CD4-positive, alpha-beta T cell treated with Interferon gamma for 1 hour (primary cell): Measurements from ENCODE around the gene ASH1L.
A peak's percentile ranks its signal among the peaks of the same experiment; 100 is the strongest.
"Not testable (repeated sequence)": the region's sequence is repeated elsewhere in the genome, so short reads cannot be mapped to it uniquely, and the experiment has no call there.

Source experiments
- DNase-seq: peaks from one replicate; pipeline ENCODE4 v3.0.0-alpha.2; 2020

Gene ASH1L, protein sequence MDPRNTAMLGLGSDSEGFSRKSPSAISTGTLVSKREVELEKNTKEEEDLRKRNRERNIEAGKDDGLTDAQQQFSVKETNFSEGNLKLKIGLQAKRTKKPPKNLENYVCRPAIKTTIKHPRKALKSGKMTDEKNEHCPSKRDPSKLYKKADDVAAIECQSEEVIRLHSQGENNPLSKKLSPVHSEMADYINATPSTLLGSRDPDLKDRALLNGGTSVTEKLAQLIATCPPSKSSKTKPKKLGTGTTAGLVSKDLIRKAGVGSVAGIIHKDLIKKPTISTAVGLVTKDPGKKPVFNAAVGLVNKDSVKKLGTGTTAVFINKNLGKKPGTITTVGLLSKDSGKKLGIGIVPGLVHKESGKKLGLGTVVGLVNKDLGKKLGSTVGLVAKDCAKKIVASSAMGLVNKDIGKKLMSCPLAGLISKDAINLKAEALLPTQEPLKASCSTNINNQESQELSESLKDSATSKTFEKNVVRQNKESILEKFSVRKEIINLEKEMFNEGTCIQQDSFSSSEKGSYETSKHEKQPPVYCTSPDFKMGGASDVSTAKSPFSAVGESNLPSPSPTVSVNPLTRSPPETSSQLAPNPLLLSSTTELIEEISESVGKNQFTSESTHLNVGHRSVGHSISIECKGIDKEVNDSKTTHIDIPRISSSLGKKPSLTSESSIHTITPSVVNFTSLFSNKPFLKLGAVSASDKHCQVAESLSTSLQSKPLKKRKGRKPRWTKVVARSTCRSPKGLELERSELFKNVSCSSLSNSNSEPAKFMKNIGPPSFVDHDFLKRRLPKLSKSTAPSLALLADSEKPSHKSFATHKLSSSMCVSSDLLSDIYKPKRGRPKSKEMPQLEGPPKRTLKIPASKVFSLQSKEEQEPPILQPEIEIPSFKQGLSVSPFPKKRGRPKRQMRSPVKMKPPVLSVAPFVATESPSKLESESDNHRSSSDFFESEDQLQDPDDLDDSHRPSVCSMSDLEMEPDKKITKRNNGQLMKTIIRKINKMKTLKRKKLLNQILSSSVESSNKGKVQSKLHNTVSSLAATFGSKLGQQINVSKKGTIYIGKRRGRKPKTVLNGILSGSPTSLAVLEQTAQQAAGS (N-terminal part only)

DNA sequence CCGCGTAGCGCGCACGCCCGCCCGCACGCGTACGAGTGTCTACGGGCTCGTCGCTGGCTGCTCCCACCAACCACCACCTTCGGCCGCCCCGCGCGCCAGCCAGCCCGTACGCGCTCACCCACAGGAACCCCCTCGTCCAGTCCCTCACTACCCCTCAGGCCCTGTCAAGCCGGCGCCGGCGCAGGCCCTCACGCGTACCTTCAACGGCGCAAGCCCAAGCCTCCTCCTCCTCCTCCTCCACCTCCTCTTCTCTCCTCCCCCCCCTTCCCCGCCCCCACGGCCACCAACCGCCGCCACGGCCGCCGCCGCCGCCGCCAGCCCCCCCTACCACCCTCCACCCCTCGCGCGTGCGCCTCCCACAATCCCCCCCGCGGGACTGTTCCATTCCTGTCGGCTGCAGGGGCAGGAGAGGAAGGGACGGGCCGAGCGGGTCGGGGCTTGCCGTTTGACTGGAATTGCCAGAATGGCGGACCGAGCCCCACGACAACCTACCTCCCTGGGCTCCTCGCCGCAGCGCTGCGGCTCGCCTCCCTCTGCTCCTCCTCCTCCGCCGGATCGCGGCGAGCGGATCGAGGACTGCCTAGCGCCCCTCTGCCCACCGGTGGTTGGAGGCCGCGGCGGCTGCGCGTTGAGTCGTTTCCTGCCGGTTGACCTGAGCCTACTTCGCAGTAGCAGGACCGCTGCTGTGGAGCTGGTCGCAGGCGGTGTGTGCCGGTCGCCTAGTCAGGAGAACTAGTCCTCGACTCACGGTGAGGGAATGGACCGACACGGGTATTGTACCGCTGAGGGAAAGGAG, at the start of gene ASH1L:
ASH1L (minus strand) TSS at position 223 of the 796 bp plus-strand sequence. CDS start 41,284 bp downstream, outside the sequence.
- peak; percentile 90 for DNase-seq

DNA sequence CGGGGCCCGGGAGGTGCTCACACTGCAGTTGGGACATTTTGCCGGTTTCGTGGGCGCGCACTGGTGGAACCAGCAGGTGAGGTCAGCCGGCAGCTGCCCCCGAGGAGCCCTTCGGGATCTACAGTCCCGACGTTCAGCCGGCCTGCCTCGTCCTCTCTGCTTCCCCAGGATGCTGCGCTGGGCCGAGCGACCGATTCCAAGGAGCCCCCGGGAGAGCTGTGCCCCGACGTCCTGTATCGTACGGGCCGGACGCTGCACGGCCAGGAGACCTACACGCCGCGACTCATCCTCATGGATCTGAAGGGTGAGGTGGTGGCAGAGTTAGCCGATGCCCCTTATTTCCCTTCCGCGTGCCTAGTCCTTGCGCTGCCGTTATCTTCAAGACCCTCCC, 47.6 kb upstream of the ASH1L start:
- DNase-seq = not testable (repeated sequence)

DNA sequence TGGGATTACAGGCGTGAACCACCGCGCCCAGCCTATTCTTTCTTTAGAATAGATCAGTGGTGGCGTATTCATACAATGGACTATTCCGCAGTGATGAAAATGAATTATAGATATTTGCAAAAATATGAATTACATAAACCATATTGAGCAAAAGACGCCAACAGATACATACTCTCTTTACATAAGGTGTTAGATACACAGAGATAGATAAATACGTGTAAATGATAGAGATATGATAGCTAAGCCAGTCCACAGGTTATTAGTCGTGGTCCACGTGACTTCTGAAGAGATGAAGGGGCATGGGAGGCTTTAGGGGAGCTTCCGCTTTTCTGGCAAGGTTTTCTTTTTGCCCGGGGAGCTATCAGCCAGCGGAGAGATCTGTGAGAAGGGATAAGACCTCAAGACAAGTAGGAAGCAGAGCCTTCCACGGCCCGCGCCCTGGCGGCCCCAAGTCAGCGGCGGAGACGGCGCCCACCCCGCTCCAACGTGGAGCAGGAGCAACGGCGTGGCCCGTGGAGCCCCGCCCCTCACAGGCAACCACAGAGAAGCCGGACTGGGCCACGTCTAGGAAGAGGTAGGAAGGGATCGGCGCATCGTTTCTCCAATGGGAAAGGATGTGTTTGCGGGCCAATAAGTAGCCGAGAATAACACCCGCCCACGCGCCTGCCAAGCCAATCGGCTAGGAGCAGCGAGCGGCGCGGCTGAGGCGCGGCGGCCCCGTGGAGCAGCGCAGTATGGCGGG, 47.1 kb upstream of the ASH1L start, which contains the start of gene MSTO1:
MSTO1 (plus strand) TSS at position 704 of the 742 bp plus-strand sequence; CDS start at position 735, 31 bp downstream.
- peak; percentile 93 for DNase-seq

DNA sequence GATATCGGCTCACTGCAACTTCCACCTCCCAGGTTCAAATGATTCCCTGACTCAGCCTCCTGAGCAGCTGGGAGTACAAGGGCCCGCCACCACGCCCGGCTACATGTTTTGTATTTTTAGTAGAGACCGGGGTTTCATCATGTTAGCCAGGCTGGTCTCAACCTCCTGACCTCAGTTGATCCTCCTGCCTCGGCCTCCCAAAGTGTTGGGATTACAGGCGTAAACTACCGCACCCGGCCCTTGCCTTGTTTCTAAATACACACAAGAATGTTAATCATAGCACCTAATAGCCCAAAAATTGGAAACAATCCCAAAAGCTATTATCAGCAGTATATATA, 46.3 kb upstream of the ASH1L start:
- DNase-seq = no peak

DNA sequence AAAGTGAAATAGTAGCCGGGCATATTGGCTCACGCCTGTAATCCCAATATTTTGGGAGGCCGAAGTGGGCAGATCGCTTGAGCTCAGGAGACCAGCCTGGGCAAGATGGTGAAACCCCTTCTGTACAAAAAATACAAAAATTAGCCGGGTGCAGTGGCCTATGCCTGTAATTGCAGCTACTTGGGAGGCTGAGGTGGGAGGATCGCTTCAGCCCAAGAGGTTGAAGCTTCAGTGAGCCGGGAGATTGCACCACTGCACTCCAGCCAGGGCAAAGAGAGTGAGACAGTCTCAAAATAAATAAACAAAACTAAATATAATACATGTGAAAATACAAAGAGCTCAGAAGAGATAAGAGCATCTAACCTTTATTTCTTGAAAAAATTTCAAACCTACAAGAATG, 45.1 kb upstream of the ASH1L start:
- DNase-seq = no peak

DNA sequence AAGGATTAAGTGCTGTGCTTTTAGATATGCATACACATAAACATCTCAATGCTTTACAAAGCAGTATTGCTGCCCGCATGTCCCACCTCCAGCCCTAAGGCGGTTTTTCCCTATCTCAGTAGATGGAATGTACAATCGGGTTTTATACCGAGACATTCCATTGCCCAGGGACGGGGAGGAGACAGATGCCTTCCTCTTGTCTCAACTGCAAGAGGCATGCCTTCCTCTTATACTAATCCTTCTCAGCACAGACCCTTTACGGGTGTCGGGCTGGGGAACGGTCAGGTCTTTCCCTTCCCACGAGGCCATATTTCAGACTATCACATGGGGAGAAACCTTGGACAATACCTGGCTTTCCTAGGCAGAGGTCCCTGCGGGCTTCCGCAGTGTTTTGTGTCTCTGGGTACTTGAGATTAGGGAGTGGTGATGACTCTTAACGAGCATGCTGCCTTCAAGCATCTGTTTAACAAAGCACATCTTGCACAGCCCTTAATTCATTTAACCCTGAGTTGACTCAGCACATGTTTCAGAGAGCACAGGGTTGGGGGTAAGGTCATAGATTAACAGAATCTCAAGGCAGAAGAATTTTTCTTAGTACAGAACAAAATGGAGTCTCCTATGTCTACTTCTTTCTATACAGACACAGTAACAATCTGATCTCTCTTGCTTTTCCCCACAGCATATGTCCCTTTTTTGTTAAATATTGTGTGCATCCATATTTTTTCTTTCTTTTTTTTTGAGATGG, 37.4 kb upstream of the ASH1L start:
- DNase-seq = not testable (repeated sequence)

DNA sequence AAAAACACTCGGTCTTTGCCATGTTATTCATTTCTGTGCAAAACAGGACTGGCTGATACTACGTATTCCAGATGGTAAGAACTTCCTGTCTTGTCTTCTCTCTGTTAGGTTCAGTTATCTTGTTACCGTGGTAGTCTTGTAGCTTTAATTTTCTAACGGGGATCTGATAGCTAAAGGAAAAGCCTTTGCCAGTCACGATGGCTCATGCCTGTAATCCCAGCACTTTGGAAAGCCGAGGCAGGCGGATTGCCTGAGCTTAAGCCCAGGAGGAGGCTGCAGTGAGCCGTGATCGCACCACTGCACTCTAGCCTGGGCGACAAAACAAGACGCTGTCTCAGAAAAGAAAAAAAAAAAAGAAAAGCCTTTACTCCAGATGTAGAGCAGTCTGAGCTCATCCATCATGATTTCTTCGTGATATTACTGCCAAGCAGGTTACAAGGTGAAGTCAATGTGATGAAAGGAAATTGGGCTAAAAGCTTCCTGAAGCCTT, 36.3 kb upstream of the ASH1L start:
- DNase-seq = no peak

DNA sequence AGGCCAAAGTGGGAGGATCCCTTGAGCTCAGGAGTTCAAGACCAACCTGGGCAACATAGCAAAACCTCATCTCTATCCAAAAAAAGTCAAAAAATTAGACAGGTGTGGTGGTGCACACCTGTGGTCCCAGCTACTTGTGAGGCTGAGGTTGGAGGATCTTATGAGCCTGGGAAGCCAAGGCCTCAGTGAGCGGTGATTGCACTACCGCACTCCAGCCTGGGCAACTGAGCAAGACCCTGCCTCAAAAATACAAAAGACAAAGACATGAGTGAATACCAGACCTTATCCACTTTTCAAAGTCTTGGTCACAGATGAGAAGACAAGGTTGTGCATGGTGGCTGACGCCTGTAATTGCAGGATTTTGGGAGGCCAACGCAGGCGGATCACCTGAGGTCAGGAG, 34.3 kb upstream of the ASH1L start:
- no peak for DNase-seq

DNA sequence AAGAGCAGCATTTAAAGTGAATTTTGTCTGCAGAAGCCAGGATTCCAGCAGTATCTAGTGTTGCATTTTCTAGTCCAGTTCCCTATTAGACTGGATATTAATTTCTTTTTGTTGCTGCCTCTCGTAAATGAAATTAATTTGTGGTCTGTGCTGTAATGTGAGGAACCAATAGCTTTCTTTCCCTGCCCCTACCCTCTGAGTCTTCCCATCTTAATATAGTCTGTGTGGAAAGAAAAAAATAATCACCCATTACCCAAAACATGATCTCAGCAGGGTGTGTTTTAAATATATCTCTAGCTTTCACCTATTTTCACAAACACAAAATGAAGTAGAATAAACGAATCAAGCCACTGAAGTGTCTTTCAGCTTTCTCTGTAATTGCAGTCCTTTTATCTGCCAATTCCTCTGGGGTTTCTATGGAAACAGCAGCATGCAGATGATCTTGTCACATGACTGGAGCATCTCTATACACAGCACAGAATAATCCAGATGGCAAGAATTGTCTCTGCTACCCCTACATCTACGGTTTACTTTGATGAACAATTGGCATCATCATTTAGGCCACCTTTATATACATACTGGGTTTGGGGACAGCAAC, 33.4 kb upstream of the ASH1L start:
- not testable (repeated sequence) for DNase-seq

DNA sequence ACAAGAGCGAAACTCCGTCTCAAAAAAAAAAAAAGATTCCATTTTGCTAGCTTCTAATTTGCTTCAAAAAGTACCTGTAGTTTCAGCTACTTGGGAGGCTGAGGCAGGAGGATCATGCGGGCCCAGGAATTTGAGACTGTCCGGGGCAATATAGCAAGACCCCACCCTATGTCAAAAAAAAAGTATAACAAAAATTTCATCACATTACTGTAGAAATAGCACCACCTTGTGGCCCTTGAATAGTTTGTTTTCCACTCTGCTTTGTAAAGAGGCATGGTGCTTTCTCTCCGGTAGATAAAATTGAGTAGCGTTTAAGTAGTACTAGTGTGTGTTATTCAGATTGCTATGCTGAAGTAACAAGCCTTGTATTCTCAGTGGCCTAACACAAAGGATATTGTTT, 29.2 kb upstream of the ASH1L start:
- peak; percentile 3 for DNase-seq

DNA sequence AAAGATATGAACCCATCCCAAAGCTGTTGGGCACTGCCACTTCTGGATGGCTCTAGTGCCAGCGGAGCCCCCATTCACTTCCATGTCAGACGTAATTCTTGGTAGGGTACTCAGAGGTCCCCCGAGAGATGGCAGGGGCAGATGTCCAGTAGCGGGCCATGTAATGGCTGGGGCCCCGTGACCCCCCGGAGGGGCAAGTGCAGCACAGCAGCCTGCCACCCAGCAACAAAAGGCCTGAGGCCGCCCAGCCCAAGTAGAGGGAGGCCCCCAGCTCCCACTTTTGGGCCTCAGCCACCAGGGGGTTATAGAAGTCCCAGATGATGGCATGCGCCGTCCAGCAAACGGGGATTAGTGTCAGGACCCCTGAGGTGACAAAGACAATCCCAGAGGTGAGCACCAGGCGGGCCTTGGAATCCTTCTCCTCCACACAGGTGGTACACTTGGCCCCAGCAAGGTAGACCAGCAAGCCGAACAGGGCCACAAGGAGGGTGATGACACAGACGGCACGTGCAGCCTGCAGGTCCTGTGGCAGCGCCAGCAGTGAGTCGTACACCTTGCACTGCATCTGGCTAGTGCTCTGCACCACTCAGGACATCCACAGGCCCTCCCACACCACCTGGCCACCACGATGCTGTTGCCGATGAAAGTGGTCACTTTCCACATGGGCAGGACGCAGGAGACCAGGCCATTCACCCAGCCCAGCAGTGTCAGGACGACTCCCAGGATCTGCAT, 28.1 kb upstream of the ASH1L start:
- not testable (repeated sequence) for DNase-seq

DNA sequence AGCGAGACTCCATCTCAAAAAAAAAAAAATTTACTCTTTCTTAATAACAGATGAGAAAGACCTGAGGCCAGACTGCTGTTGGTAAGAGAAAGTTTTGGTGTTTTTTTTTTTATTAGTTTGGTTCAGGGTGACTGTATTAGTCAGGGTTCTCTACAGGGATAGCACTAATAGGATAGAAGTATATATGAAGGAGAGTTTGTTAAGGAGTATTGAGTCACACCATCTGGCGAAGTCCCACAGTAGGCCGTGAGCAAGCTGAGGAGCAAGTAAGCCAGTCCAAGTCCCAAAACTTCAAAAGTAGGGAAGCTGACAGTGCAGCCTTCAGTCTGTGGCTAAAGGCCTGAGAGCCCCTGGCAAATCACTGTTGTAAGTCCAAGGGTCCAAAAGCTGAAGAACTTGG, 26.7 kb upstream of the ASH1L start:
- DNase-seq = not testable (repeated sequence)

DNA sequence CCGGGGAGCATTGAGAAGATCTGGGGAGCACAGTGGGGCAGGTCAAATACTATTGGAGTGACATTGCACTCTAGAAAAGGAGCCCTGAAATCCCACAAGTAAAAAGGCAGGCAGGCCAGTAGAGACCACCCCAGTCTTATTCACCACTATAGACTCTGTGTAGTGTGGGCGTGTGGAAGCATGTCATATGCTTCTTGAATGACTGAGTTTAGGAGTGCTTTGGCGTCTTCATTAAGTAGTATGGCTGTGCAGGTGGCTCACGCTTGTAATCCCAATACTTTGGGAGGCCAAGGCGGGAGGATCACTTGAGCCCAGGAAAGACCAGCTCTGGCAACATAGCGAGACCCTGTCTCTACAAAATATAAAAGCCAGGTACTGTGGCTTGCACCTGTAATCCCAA, 21.2 kb upstream of the ASH1L start:
- not testable (repeated sequence) for DNase-seq

DNA sequence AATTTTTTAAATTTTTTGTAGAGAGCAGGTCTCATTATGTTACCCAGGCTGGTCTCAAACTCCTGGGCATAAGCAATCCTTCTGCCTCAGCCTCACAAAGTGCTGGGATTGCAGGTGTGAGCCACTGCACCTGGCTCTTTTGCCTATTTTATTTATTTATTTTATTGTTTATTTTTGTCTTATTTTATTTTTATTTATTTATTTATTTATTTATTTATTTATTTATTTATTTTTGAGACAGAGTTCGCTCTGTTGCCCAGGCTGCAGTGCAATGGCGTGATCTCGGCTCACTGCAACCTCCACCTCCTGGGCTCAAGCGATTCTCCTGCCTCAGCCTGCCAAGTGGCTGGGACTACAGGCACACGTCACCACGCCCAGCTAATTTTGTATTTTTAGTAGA, 13.0 kb upstream of the ASH1L start:
- DNase-seq = not testable (repeated sequence)

DNA sequence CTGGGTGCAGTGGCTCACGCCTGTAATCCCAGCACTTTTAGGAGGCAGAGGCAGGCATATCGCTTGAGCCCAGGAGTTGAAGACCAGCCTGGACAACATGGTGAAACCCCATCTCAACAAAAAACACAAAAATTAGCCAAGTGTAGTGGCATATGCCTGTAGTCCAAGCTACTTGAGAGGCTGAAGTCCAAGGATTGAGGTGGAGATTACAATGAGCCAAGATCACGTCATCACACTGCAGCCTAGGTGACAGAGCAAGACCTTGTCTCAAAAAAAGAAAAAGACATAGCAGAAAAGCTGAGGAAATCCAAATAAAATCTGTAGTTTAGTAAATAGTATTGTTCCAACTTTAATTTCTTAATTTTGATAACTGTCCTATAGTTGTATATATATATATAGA, 11.5 kb upstream of the ASH1L start:
- no peak for DNase-seq

DNA sequence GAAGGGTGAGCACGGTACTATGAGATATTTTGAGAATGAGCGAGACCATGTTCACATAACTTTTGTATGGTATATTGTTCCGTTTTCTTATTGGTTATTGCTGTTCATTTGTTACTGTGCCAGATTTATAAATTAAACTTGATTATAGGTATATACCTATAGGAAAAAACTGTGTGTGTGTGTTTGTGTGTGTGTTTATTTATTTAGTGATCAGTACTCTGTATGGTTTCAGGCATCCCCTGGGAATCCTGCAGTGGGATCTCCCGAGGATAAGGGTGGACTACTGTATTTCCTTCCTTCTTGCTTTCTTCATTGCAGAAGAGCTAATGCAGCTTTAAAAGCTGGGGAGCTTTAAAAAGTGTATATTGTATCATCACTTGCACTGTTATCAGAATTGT, 8.0 kb upstream of the ASH1L start:
- no peak for DNase-seq

DNA sequence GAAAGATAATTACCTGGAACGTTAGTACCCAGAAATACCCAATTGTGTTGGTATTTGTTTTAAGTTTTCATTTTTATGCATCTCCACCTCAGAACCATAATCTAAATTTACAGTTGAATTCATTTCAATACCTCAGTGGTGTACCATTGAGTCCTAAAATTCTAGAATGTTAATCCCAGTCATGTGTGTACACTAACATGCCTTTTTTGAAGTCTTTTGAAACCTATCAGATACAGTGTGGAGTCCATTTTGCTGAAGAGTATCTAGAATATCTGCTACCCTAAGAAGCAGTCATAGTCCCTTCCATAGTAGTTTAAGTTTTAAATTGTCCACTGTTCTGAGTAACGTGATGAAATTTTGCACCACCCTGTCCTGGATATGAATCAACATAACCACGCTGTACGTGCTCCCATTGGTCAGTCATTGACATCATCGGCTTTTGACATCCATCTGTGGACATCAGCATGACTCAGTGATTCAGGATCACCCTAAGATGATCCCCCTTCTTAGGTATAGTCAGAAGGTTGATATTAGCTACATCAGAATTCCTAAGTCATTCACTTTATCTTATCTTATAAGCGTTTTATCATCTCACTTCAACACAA, 7.5 kb upstream of the ASH1L start:
- peak; percentile 9 for DNase-seq

DNA sequence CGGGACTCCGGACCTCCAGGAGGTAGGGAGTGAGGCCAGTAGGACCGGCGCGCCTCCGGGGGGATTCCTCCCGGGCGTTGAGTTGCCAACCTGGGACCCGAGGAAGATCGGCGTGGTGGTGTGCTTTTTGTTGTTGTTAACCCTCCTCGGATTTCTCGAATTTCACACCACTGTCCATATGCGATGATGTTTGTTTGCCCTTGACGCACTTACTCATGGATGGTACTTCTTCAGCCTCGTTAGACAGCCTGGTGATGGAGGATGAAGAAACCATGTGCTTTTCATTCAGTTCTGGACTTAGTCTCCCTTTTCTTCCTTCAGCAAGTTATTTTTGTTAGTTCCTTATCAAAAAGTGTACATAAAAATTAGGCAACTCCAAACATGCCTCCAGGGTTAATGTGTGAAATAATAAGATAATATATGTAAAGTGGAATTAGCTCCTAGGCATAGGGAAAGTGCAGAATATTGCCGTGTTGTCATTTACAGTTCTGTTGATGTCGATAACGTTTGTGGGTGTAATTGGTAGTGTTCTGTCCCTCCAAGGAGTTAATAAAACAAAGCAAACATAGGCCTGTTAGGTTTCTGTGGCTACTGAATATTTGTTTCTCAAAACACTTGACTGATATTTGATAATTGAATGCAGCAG, 897 bp upstream of the ASH1L start:
- DNase-seq = not testable (repeated sequence)
